ENCODE measurements around the gene OR10G7. TPM values are rescaled to one million over a fixed set of nuclear protein-coding genes. Genes with fewer than 3 reads are reported as not detected.

Gene OR10G7
- total RNA-seq, 3 donors from 2014 or later, result not detected

Other genes with a start within 250 kb of the OR10G7 start
- not detected for gene OR6M1, start 235.0 kb downstream of the OR10G7 start, total RNA-seq
- not detected for gene TMEM225, start 155.7 kb downstream of the OR10G7 start, total RNA-seq
- gene OR8D4, start 139.2 kb downstream of the OR10G7 start, total RNA-seq, result not detected
- gene OR4D5, start 101.7 kb downstream of the OR10G7 start, total RNA-seq, result not detected
- gene OR6T1, start 97.5 kb downstream of the OR10G7 start, total RNA-seq, result not detected
- gene OR10S1, start 63.5 kb downstream of the OR10G7 start, total RNA-seq, result not detected
- not detected for gene OR10G6, start 46.2 kb downstream of the OR10G7 start, total RNA-seq
- not detected for gene OR10G4, start 28.3 kb downstream of the OR10G7 start, total RNA-seq
- not detected for gene OR10G9, start 18.3 kb downstream of the OR10G7 start, total RNA-seq
- gene OR10G8, start 14.5 kb downstream of the OR10G7 start, total RNA-seq, result not detected
- gene VWA5A, start 74.1 kb upstream of the OR10G7 start, total RNA-seq, result 1 to 10 TPM; 1.5 to 1.8 (median 1.7) TPM
- gene OR10D3, start 142.0 kb upstream of the OR10G7 start, total RNA-seq, result not detected
- gene OR8G1, start 199.8 kb upstream of the OR10G7 start, total RNA-seq, result not detected
- not detected for gene OR8G5, start 215.1 kb upstream of the OR10G7 start, total RNA-seq

Data from activated T-cell treated with anti-CD3 and anti-CD28 coated beads, Interleukin-2, amount 50 U/mL, for 4 hours (primary cell).